ENCODE measurements around the gene COBL. TPM values are rescaled to one million over a fixed set of nuclear protein-coding genes. Genes with fewer than 3 reads are reported as not detected.
A peak's percentile ranks its signal among the peaks of the same experiment; 100 is the strongest.

Gene COBL
- total RNA-seq, 2 donors from 2014 or later = 27.5 to 28.3 TPM

- no peak overlapping the region for H3K27ac ChIP-seq (ENCODE audit: low read depth, low read length)
- no peaks in the 10 kb centered on the region for H3K27me3 ChIP-seq (ENCODE audit: control insufficient read depth, insufficient read depth, low read length, poor library complexity, severe bottlenecking)
- no peaks in the 10 kb centered on the region for H3K9me3 ChIP-seq (ENCODE audit: control insufficient read depth, low read length)
- no peak overlapping the region for H3K4me3 ChIP-seq (ENCODE audit: low read length)
- no peaks in the 10 kb centered on the region for H3K36me3 ChIP-seq (ENCODE audit: control insufficient read depth, insufficient read depth, low read length)
- H3K4me3 Mint-ChIP-seq = no peak overlapping the region
- H3K9ac ChIP-seq (ENCODE audit: extremely low read depth, low read length, poor library complexity, severe bottlenecking) = no peak overlapping the region
- no peak overlapping the region for H3K27ac Mint-ChIP-seq
- no peak for TF ChIP-seq CTCF (conservative IDR thresholded peaks at IDR 0.05)
- H3K9me3 Mint-ChIP-seq = peaks cover 4% of the 10 kb centered on the region
- no peaks in the 10 kb centered on the region for H3K36me3 Mint-ChIP-seq (ENCODE audit: low read depth)
- H3K4me1 Mint-ChIP-seq = peaks cover 31% of the 10 kb centered on the region
- WGBS, 2 experiments (ENCODE audit: insufficient coverage in 1 of 2, insufficient read length in 1 of 2) = 80 to 81% methylated on average over 4 to 7 of the region's 7 CpGs
- DNase-seq = peak; percentile 52
- H3K27me3 Mint-ChIP-seq (ENCODE audit: insufficient read depth) = no peaks in the 10 kb centered on the region
- peaks cover 7% of the 10 kb centered on the region for H3K4me1 ChIP-seq (ENCODE audit: control insufficient read depth, insufficient read depth, low read length)
These were observed 27.6 kb downstream of the COBL start for GRCh38 chr7:51288896-51289622.

- no peak overlapping the region for H3K27ac ChIP-seq (ENCODE audit: low read depth, low read length)
- no peaks in the 10 kb centered on the region for H3K9me3 ChIP-seq (ENCODE audit: control insufficient read depth, low read length)
- H3K4me3 ChIP-seq (ENCODE audit: low read length) = no peak overlapping the region
- no peaks in the 10 kb centered on the region for H3K36me3 ChIP-seq (ENCODE audit: control insufficient read depth, insufficient read depth, low read length)
- Mint-ChIP-seq H3K9me3 (peaks cover 12% of the 10 kb centered on the region), H3K27ac (no peak overlapping the region), H3K36me3 (ENCODE audit: low read depth) (peaks cover 2% of the 10 kb centered on the region), H3K4me3 (no peak overlapping the region), H3K4me1 (peaks cover 24% of the 10 kb centered on the region), H3K27me3 (ENCODE audit: insufficient read depth) (no peaks in the 10 kb centered on the region)
- H3K4me1 ChIP-seq (ENCODE audit: control insufficient read depth, insufficient read depth, low read length) = peaks cover 7% of the 10 kb centered on the region
- no peaks in the 10 kb centered on the region for H3K27me3 ChIP-seq (ENCODE audit: control insufficient read depth, insufficient read depth, low read length, poor library complexity, severe bottlenecking)
- TF ChIP-seq CTCF (conservative IDR thresholded peaks at IDR 0.05) = no peak
- no peak overlapping the region for H3K9ac ChIP-seq (ENCODE audit: extremely low read depth, low read length, poor library complexity, severe bottlenecking)
- no peak for DNase-seq
- 92% methylated on average over 1 of the region's 1 CpG; no CpG with 5 or more reads in 1 of the 2 experiments for WGBS, 2 experiments (ENCODE audit: insufficient coverage in 1 of 2, insufficient read length in 1 of 2)
These were observed 30.2 kb downstream of the COBL start for GRCh38 chr7:51286401-51286800.

- Histone ChIP-seq H3K4me3 (ENCODE audit: low read length) (no peak overlapping the region), H3K4me1 (ENCODE audit: control insufficient read depth, insufficient read depth, low read length) (peaks cover 6% of the 10 kb centered on the region), H3K27ac (ENCODE audit: low read depth, low read length) (no peak overlapping the region), H3K9me3 (ENCODE audit: control insufficient read depth, low read length) (no peaks in the 10 kb centered on the region), H3K9ac (ENCODE audit: extremely low read depth, low read length, poor library complexity, severe bottlenecking) (no peak overlapping the region), H3K27me3 (ENCODE audit: control insufficient read depth, insufficient read depth, low read length, poor library complexity, severe bottlenecking) (no peaks in the 10 kb centered on the region), H3K36me3 (ENCODE audit: control insufficient read depth, insufficient read depth, low read length) (no peaks in the 10 kb centered on the region)
- Mint-ChIP-seq H3K4me3 (no peak overlapping the region), H3K9me3 (peaks cover 12% of the 10 kb centered on the region), H3K4me1 (peaks cover 9% of the 10 kb centered on the region), H3K27ac (no peak overlapping the region), H3K36me3 (ENCODE audit: low read depth) (peaks cover 2% of the 10 kb centered on the region), H3K27me3 (ENCODE audit: insufficient read depth) (no peaks in the 10 kb centered on the region)
- DNase-seq = no peak
- TF ChIP-seq CTCF (conservative IDR thresholded peaks at IDR 0.05) = no peak
- 95 to 100% methylated on average over 1 to 3 of the region's 3 CpGs for WGBS, 2 experiments (ENCODE audit: insufficient coverage in 1 of 2, insufficient read length in 1 of 2)
These were observed 36.5 kb downstream of the COBL start for GRCh38 chr7:51280156-51280555.
